ENCODE data around the gene ABHD14A. TPM values are rescaled to one million over a fixed set of nuclear protein-coding genes. Genes with fewer than 3 reads are reported as not detected.

ABHD14A gene
- total RNA-seq, 4 donors from 2014 or later = 3.1 to 11.9 (median 8.3) TPM

DNA sequence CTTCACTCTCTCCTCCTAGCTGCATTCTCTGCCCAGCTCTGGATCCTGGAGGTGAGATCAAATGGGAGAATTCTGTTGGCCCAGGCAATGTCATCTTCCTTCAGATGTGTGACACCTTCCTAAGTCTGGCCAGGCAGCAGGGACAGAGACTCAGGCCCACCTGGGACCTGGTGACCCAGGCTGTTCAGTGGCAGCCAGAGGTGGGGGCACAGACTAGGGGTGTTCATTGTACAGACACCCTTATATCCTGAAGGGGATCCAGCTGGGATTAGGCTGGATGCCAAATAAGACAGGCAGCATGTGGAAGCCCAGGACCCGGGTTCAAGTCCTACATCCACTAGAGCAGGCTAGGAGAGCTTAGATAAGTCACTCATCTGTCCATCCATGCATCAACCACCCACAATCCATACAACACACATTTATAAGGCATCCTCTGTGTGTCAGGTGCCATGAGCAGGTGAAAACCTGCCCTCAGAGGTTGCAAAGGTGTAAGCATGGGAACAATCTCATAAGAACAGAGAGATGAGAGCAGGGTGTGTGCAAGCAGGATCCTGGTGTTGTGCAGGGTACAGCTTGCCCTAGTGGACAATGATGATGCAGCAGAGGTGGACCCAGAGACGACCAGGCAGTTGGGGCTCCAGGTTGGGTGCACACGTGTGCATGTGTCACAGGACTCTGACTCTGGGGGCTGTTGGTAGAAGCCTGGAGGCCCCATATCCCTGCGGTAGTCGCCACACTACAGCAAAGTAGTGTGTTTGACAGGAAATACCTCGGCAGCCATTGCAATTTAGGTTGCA lies 39.1 kb downstream of the ABHD14A start:
- no peak overlapping the region for H3K4me3 ChIP-seq
- TF ChIP-seq, protein P1, sequence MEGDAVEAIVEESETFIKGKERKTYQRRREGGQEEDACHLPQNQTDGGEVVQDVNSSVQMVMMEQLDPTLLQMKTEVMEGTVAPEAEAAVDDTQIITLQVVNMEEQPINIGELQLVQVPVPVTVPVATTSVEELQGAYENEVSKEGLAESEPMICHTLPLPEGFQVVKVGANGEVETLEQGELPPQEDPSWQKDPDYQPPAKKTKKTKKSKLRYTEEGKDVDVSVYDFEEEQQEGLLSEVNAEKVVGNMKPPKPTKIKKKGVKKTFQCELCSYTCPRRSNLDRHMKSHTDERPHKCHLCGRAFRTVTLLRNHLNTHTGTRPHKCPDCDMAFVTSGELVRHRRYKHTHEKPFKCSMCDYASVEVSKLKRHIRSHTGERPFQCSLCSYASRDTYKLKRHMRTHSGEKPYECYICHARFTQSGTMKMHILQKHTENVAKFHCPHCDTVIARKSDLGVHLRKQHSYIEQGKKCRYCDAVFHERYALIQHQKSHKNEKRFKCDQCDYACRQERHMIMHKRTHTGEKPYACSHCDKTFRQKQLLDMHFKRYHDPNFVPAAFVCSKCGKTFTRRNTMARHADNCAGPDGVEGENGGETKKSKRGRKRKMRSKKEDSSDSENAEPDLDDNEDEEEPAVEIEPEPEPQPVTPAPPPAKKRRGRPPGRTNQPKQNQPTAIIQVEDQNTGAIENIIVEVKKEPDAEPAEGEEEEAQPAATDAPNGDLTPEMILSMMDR (IDR thresholded peaks at IDR 0.05) = no peak
- TF ChIP-seq POLR2AphosphoS5 (IDR thresholded peaks at IDR 0.05) (no peak), EP300 (IDR thresholded peaks at IDR 0.05) (no peak), POLR2A (IDR thresholded peaks at IDR 0.05) (no peak)
- WGBS = 85% methylated on average over 6 of the region's 6 CpGs
- no peak for DNase-seq (ENCODE audit: low spot score in 2 of 2)
- H3K9me3 ChIP-seq = no peaks in the 10 kb centered on the region
- no peaks in the 10 kb centered on the region for H3K4me1 ChIP-seq
- no peak overlapping the region for H3K27ac ChIP-seq
- no peaks in the 10 kb centered on the region for H3K27me3 ChIP-seq
- no peaks in the 10 kb centered on the region for H3K36me3 ChIP-seq

DNA sequence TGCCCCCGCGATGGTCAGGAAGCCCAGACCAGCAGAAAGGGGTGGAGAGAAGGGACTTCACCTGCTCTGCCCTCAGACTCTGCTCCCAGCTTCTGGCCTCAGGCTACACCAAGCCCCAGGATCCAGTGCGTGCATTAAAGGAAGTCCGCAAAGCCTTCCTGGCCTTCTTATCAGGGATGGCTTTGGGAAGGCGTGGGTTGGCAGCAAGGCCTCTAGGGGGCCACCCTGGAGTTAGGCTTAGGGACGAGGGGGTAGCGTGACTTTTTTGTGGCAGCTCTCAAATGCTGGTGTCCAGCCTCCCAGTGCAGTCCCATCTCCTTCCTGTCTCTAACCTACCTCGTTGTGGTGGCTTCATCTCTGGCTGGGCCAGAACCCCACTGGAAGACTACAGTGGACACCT lies 39.7 kb downstream of the ABHD14A start:
- TF ChIP-seq, protein P1 (IDR thresholded peaks at IDR 0.05) = no peak
- TF ChIP-seq POLR2AphosphoS5 (IDR thresholded peaks at IDR 0.05) = no peak
- no peak for TF ChIP-seq POLR2A (IDR thresholded peaks at IDR 0.05)
- TF ChIP-seq EP300 (IDR thresholded peaks at IDR 0.05) = no peak
- H3K4me3 ChIP-seq = no peak overlapping the region
- H3K27me3 ChIP-seq = no peaks in the 10 kb centered on the region
- H3K27ac ChIP-seq = no peak overlapping the region
- H3K4me1 ChIP-seq = no peaks in the 10 kb centered on the region
- H3K9me3 ChIP-seq = no peaks in the 10 kb centered on the region
- DNase-seq (ENCODE audit: low spot score in 2 of 2) = no peak
- 85% methylated on average over 6 of the region's 8 CpGs for WGBS
- H3K36me3 ChIP-seq = no peaks in the 10 kb centered on the region

DNA sequence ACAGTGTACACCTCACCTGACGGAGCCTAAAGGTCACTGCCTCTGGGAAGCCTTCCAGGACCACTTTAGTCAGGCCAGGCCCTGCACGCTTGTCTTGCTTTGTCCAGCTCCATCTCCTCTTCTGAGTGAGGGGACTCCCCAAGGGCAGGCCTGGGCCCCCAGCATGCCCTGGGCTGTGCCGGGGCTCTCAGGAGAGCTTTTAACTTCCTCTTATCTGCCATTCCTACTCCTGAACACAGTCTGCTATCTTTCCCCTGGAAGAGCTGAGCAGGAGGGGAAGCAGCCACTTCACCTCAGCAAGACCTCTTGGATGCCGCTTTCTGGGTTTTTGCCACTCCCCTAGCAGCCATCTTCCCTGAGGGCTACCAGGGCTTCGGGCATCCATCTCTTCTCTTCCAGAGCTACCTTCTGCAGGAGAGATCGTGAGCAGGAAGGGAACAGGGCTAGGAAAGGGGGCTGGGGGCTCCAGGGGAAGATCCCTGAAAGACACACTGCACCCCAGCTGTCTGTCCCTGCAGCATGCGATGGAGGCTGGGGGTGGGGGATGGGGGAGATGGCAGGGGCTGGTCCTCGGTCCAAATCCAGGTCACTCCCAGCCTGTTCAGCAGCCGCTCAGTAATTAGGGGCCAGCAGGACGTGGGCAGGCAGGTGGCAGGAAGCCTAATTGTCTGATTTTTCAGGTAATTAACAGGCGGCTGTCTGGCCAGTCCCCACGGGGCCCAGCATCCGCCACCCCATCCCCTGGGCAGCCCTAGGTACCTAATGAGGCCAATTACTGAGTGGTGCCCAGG lies 40.8 kb downstream of the ABHD14A start:
- Histone ChIP-seq H3K36me3 (no peaks in the 10 kb centered on the region), H3K9me3 (no peaks in the 10 kb centered on the region), H3K27me3 (no peaks in the 10 kb centered on the region), H3K4me1 (no peaks in the 10 kb centered on the region), H3K4me3 (no peak overlapping the region), H3K27ac (no peak overlapping the region)
- DNase-seq (ENCODE audit: low spot score in 2 of 2) = no peak
- WGBS = 84% methylated on average over 8 of the region's 13 CpGs
- TF ChIP-seq EP300 (IDR thresholded peaks at IDR 0.05) = no peak
- no peak for TF ChIP-seq POLR2A (IDR thresholded peaks at IDR 0.05)
- TF ChIP-seq, protein P1 (IDR thresholded peaks at IDR 0.05) = no peak
- no peak for TF ChIP-seq POLR2AphosphoS5 (IDR thresholded peaks at IDR 0.05)

DNA sequence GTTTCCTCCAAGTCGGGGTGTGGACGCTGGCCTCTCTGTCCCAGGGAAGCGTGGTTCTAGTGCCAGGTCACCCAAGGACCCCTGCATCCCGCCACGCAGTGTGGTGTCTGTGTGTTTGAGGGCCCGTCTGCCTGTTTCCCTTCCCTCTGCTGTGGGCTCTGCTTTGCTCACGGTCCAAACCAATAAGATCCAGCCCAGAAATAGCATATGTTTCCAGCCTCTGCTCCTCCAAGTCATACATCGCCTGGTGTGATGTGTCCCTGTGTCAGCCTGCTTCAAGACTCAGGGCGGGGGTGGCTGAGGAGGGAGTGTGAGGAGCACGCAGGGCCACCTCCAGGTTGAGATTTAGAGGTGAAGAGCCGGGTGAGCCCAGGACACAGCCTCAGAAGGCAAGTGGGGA lies 42.7 kb downstream of the ABHD14A start:
- Histone ChIP-seq H3K27ac (no peak overlapping the region), H3K9me3 (no peaks in the 10 kb centered on the region)
- 57% methylated on average over 5 of the region's 11 CpGs for WGBS

More for the DNA sequence above, 42.7 kb downstream of the ABHD14A start:
- no peak for DNase-seq (ENCODE audit: low spot score in 2 of 2)
- no peak overlapping the region for H3K4me3 ChIP-seq
- H3K36me3 ChIP-seq = no peaks in the 10 kb centered on the region
- no peak for TF ChIP-seq POLR2AphosphoS5 (IDR thresholded peaks at IDR 0.05)
- TF ChIP-seq POLR2A (IDR thresholded peaks at IDR 0.05) = no peak
- TF ChIP-seq, protein P1 (IDR thresholded peaks at IDR 0.05) = no peak
- TF ChIP-seq EP300 (IDR thresholded peaks at IDR 0.05) = no peak
- H3K4me1 ChIP-seq = peaks cover 3% of the 10 kb centered on the region
- no peaks in the 10 kb centered on the region for H3K27me3 ChIP-seq
